Measurements from ENCODE around the gene PPARG. TPM values are rescaled to one million over a fixed set of nuclear protein-coding genes. Genes with fewer than 3 reads are reported as not detected.
A peak's percentile ranks its signal among the peaks of the same experiment; 100 is the strongest.

PPARG gene
- total RNA-seq, 3 donors from 2014 or later = 61.6 to 173 (median 98.8) TPM

- ATAC-seq (no peak), DNase-seq (no peak)
- intact Hi-C loops (cut with DNase I, micrococcal nuclease) = no loop called here
- Histone ChIP-seq H3K4me1 (ENCODE audit: low read depth) (no peaks in the 10 kb centered on the region), H3K9me3 (no peaks in the 10 kb centered on the region), H3K4me3 (no peak overlapping the region), H3K36me3 (ENCODE audit: low read depth) (no peaks in the 10 kb centered on the region)
- TF ChIP-seq CTCF (IDR thresholded peaks at IDR 0.05) = no peak
Observed at GRCh38 chr3:12307136-12307535, 18.3 kb downstream of the PPARG start.

- no peak for TF ChIP-seq CTCF (IDR thresholded peaks at IDR 0.05)
- intact Hi-C loops (cut with DNase I, micrococcal nuclease) = no loop called here
- H3K4me3 ChIP-seq = no peak overlapping the region
- no peaks in the 10 kb centered on the region for H3K36me3 ChIP-seq (ENCODE audit: low read depth)
- ATAC-seq (peak; percentile 64), DNase-seq (no peak)
- no peaks in the 10 kb centered on the region for H3K9me3 ChIP-seq
- no peaks in the 10 kb centered on the region for H3K4me1 ChIP-seq (ENCODE audit: low read depth)
Observed at GRCh38 chr3:12308517-12308916, 19.6 kb downstream of the PPARG start.

GRCh38 chr3:12309716-12310115, 20.8 kb downstream of the PPARG start:
- ATAC-seq (no peak), DNase-seq (no peak)
- H3K4me3 ChIP-seq = no peak overlapping the region
- H3K4me1 ChIP-seq (ENCODE audit: low read depth) = no peaks in the 10 kb centered on the region
- no peaks in the 10 kb centered on the region for H3K36me3 ChIP-seq (ENCODE audit: low read depth)
- intact Hi-C loops (cut with DNase I, micrococcal nuclease) = no loop called here
- no peak for TF ChIP-seq CTCF (IDR thresholded peaks at IDR 0.05)
- H3K9me3 ChIP-seq = no peaks in the 10 kb centered on the region

- no peaks in the 10 kb centered on the region for H3K9me3 ChIP-seq
- DNase-seq = no peak
- no peaks in the 10 kb centered on the region for H3K4me1 ChIP-seq (ENCODE audit: low read depth)
- no peak overlapping the region for H3K4me3 ChIP-seq
- no peak for TF ChIP-seq CTCF (IDR thresholded peaks at IDR 0.05)
- no peaks in the 10 kb centered on the region for H3K36me3 ChIP-seq (ENCODE audit: low read depth)
- ATAC-seq = no peak
- intact Hi-C loops (cut with DNase I, micrococcal nuclease) = no loop called here
Observed at GRCh38 chr3:12312010-12312409, 23.1 kb downstream of the PPARG start.

GRCh38 chr3:12313519-12313918, 24.6 kb downstream of the PPARG start:
- DNase-seq (no peak), ATAC-seq (no peak)
- no peaks in the 10 kb centered on the region for H3K36me3 ChIP-seq (ENCODE audit: low read depth)
- intact Hi-C loops (cut with DNase I, micrococcal nuclease) = no loop called here
- H3K4me3 ChIP-seq = no peak overlapping the region
- no peak for TF ChIP-seq CTCF (IDR thresholded peaks at IDR 0.05)
- H3K4me1 ChIP-seq (ENCODE audit: low read depth) = no peaks in the 10 kb centered on the region
- H3K9me3 ChIP-seq = no peaks in the 10 kb centered on the region

GRCh38 chr3:12316253-12316652, 27.4 kb downstream of the PPARG start:
- TF ChIP-seq CTCF (IDR thresholded peaks at IDR 0.05) = no peak
- H3K9me3 ChIP-seq = no peaks in the 10 kb centered on the region
- DNase-seq (no peak), ATAC-seq (no peak)
- no peaks in the 10 kb centered on the region for H3K36me3 ChIP-seq (ENCODE audit: low read depth)
- intact Hi-C loops (cut with DNase I, micrococcal nuclease) = no loop called here
- no peak overlapping the region for H3K4me3 ChIP-seq
- no peaks in the 10 kb centered on the region for H3K4me1 ChIP-seq (ENCODE audit: low read depth)

Measured in mucosa of descending colon (tissue), 3 donors.